K562 (cell line): ENCODE results near the gene ACTN2. TPM values are rescaled to one million over a fixed set of nuclear protein-coding genes. Genes with fewer than 3 reads are reported as not detected.

Source experiments
- ATAC-seq: fragments of 200-7000 bp; cut with Tn5 transposase; 3 replicates; pipeline ENCODE4 v1.9.1; 2020; ENCODE audit warnings: moderate library complexity
- BruUV-seq: library from RNA; stranded (reverse); fragments of 400-500 nt; replicated peaks from 2 replicates; lab custom pipeline; 2021; lab: Mats Ljungman, UMichigan
- CTCF ChIA-PET: fragments of 300-600 bp; formaldehyde crosslinking; extraction: SDS; loops from one replicate; lab custom pipeline; 2021; ENCODE audit warnings: low intra/inter-chr PET ratio; lab: Yijun Ruan, JAX
- POLR2A ChIA-PET: fragments of 300-600, 350-650 bp; sonication (Branson Sonifier 250); formaldehyde crosslinking; extraction: SDS; loops from one replicate; lab custom pipeline; 2021; ENCODE audit warnings: antibody characterized with exemption, inconsistent platforms; lab: Yijun Ruan, JAX
- DNase-seq, 4 experiments: peaks; one replicate each; pipeline versions ENCODE4 v3.0.0 to v3.0.0-alpha.2; 2011 to 2018; ENCODE audit warnings: low spot score in 3 of 4, mixed read lengths in 3 of 4; ENCODE audit errors: extremely low read depth in 1 of 4
- FAIRE-seq: peaks from 2 replicates; lab custom pipeline; 2011; peaks lifted over from hg19 to GRCh38; lab: Jason Lieb, UNC
- H2AFZ ChIP-seq: 2 replicates; pipeline ENCODE4 v1.6.0; 2011; ENCODE audit warnings: low read depth, low read length, control low read depth, inconsistent platforms
- H3K27ac ChIP-seq: fragments of 200-600 bp; 3 replicates; pipeline ENCODE4 v1.8.0; 2011; ENCODE audit warnings: low read depth, mild to moderate bottlenecking, control low read depth, inconsistent platforms, low read length, moderate library complexity, mixed read lengths; ENCODE audit errors: extremely low read depth
- H3K27me3 ChIP-seq, 2 experiments: fragments of 300-600 bp in 1 of 2; 2 replicates in 1 of 2; 3 replicates in 1 of 2; pipeline versions ENCODE4 v1.6.0 to v1.8.0; 2011; ENCODE audit warnings: inconsistent platforms in 2 of 2, low read length in 2 of 2, mild to moderate bottlenecking in 1 of 2, mixed read lengths in 1 of 2, moderate library complexity in 1 of 2; ENCODE audit not compliant: control insufficient read depth in 2 of 2, insufficient read depth in 2 of 2
- H3K36me3 ChIP-seq: fragments of 300-600 bp; 3 replicates; pipeline ENCODE4 v1.8.0; 2011; ENCODE audit warnings: mild to moderate bottlenecking, low read length, inconsistent platforms; ENCODE audit not compliant: control insufficient read depth, insufficient read depth
- H3K4me1 ChIP-seq, 2 experiments: fragments of 200-600 bp in 1 of 2; replicated peaks in 1 of 2; 2 replicates in 1 of 2; 3 replicates in 1 of 2; pipeline versions ENCODE4 v1.5.1 to v1.8.0; 2011; ENCODE audit warnings: inconsistent platforms in 2 of 2, low read length in 2 of 2, mild to moderate bottlenecking in 1 of 2, mixed read lengths in 1 of 2, moderate library complexity in 1 of 2; ENCODE audit not compliant: control insufficient read depth in 2 of 2, insufficient read depth in 2 of 2
- H3K4me2 ChIP-seq: 2 replicates; pipeline ENCODE4 v1.6.1; 2011; ENCODE audit warnings: low read length, control low read depth, inconsistent platforms, mixed read lengths; ENCODE audit not compliant: insufficient read depth
- H3K4me3 ChIP-seq: fragments of 200-600 bp; sonication (generic), shearing (Covaris generic); 2 replicates; pipeline ENCODE4 v1.5.1; 2016; ENCODE audit warnings: control low read depth, inconsistent platforms
- H3K79me2 ChIP-seq: fragments of 200-600 bp; 3 replicates; pipeline ENCODE4 v1.8.0; 2011; ENCODE audit warnings: low read length, inconsistent platforms; ENCODE audit not compliant: control insufficient read depth, insufficient read depth
- H3K9ac ChIP-seq, 2 experiments: 2 replicates each; pipeline versions ENCODE4 v1.6.0 to v1.6.1; 2011; ENCODE audit warnings: low read depth in 2 of 2, low read length in 2 of 2, control low read depth in 1 of 2, inconsistent platforms in 1 of 2, mild to moderate bottlenecking in 1 of 2, mixed read lengths in 1 of 2; ENCODE audit not compliant: insufficient read depth in 1 of 2
- H3K9me1 ChIP-seq: one replicate; pipeline ENCODE4 v1.6.0; 2011; ENCODE audit warnings: inconsistent platforms, mild to moderate bottlenecking, low read length, moderate library complexity; ENCODE audit not compliant: control insufficient read depth, insufficient read depth
- H3K9me3 ChIP-seq: replicated peaks from 2 replicates; pipeline ENCODE4 v1.5.1; 2011; ENCODE audit warnings: low read depth, low read length, inconsistent platforms; ENCODE audit not compliant: control insufficient read depth, insufficient read depth
- H4K20me1 ChIP-seq: replicated peaks from 2 replicates; pipeline ENCODE4 v1.6.1; 2011; ENCODE audit warnings: low read length, inconsistent platforms, mixed read lengths; ENCODE audit not compliant: control insufficient read depth, insufficient read depth
- COPS2 ChIP-seq: fragments of 450-650 bp; conservative IDR thresholded peaks from 2 replicates; pipeline ENCODE4 v1.6.1; 2016; ENCODE audit warnings: mild to moderate bottlenecking, moderate library complexity
- KAT7 ChIP-seq: sonication (generic); formaldehyde crosslinking; IDR thresholded peaks from 2 replicates; pipeline ENCODE4 v1.8.0; 2022; ENCODE audit warnings: missing genetic modification reagents, mild to moderate bottlenecking, borderline replicate concordance
- NEUROD1 ChIP-seq: fragments of 150-350 bp; IDR thresholded peaks from 2 replicates; pipeline ENCODE4 v1.6.1; 2014; ENCODE audit warnings: borderline replicate concordance, low read length, low read depth; ENCODE audit not compliant: partially characterized antibody
- POLR2G ChIP-seq: fragments of 200-400 bp; formaldehyde crosslinking; IDR thresholded peaks from 2 replicates; pipeline ENCODE4 v1.6.1; 2017; ENCODE audit warnings: low read depth, mild to moderate bottlenecking, antibody characterized with exemption, low read length, moderate library complexity
- RBM25 ChIP-seq: fragments of 200-400 bp; formaldehyde crosslinking; IDR thresholded peaks from 2 replicates; pipeline ENCODE4 v1.6.1; 2018; ENCODE audit warnings: low read length, low read depth, moderate library complexity; ENCODE audit not compliant: severe bottlenecking
- RUNX1 ChIP-seq: sonication (generic); IDR thresholded peaks from 2 replicates; pipeline ENCODE4 v1.6.1; 2016; ENCODE audit warnings: antibody characterized with exemption, low read depth
- ZBTB7A ChIP-seq: IDR thresholded peaks from 2 replicates; pipeline ENCODE4 v1.6.1; 2011; ENCODE audit warnings: low read depth, mild to moderate bottlenecking, low read length, moderate library complexity, borderline replicate concordance; ENCODE audit not compliant: control insufficient read depth
- ZFP1 ChIP-seq: fragments of 450-650 bp; formaldehyde crosslinking; IDR thresholded peaks from 2 replicates; pipeline ENCODE4 v1.4.0; 2020; ENCODE audit warnings: mild to moderate bottlenecking, mixed read lengths
- ZNF124 ChIP-seq: sonication (generic); formaldehyde crosslinking; IDR thresholded peaks from 2 replicates; pipeline ENCODE4 v1.8.1; 2022; ENCODE audit warnings: missing genetic modification reagents
- ZNF197 ChIP-seq: fragments of 200-800 bp; sonication (Bioruptor generic); IDR thresholded peaks from 2 replicates; pipeline ENCODE4 v1.6.1; 2016; ENCODE audit warnings: low read depth, missing genetic modification characterization, missing compliant biosample characterization
- WGBS: fragments of 100-300 bp; shearing (Covaris generic); methylation state at CpG from one replicate; pipeline ENCODE4 v1.1.6; 2016; ENCODE audit warnings: low coverage, mixed read lengths; ENCODE audit not compliant: insufficient coverage; ENCODE audit errors: missing lambda C conversion rate; 5-methylcytosine and 5-hydroxymethylcytosine counted together
- in situ Hi-C: fragments of 300-500 bp; cut with MboI; formaldehyde crosslinking; loops from 4 replicates; pipeline ENCODE4 v1.15.0; 2018; ENCODE audit warnings: inconsistent platforms, mixed read lengths
- intact Hi-C: fragments of 100-400 bp; cut with micrococcal nuclease; formaldehyde crosslinking; loops from 2 replicates; pipeline ENCODE4 v1.14.2; 2022
- polyA plus RNA-seq, 8 experiments: library from polyadenylated mRNA; depleted of rRNA in 4 of 8; stranded (reverse) in 5 of 8; unstranded in 3 of 8; fragments of >200 nt; fragmentation: Nextera tagmentation in 2 of 8; fragmentation: Illumina TruSeq in 1 of 8; extraction: Ambion mirVana in 2 of 8; extraction: Trizol in 1 of 8; gene quantifications; 2 replicates each; pipeline versions ENCODE4 v1.2.1 to v1.2.3, GENCODE V29; 2011 to 2014; ENCODE audit warnings: inconsistent platforms in 1 of 8, missing spikeins in 1 of 8
- total RNA-seq, 7 experiments: library from RNA; depleted of rRNA in 6 of 7; stranded (reverse); fragments of >200 nt in 6 of 7; fragmentation: Illumina TruSeq in 2 of 7; extraction: Trizol in 2 of 7; gene quantifications; 2 replicates each; pipeline versions ENCODE4 v1.2.1 to v1.2.3, GENCODE V29; 2011 to 2021; ENCODE audit warnings: low replicate concordance in 1 of 7
- TF ChIP-seq, protein P1 (sequence below): fragments of 450-650 bp; IDR thresholded peaks from 2 replicates; pipeline ENCODE4 v1.7.1; 2018; ENCODE audit warnings: mild to moderate bottlenecking, low read depth; ENCODE audit not compliant: partially characterized antibody
- TF ChIP-seq, protein P2 (sequence below), 2 experiments: fragments of 200-800 bp in 1 of 2; sonication (Bioruptor generic) in 1 of 2; sonication (generic) in 1 of 2; formaldehyde crosslinking in 1 of 2; IDR thresholded peaks in 1 of 2; conservative IDR thresholded peaks in 1 of 2; 2 replicates each; pipeline versions ENCODE4 v1.5.0 to v1.6.1; 2016 to 2020; ENCODE audit warnings: missing compliant biosample characterization in 1 of 2, missing genetic modification characterization in 1 of 2, missing genetic modification reagents in 1 of 2
- TF ChIP-seq, protein P3 (sequence below), 2 experiments: IDR thresholded peaks in 1 of 2; conservative IDR thresholded peaks in 1 of 2; 2 replicates each; pipeline ENCODE4 v1.6.1; 2016; ENCODE audit warnings: low read depth in 2 of 2, mild to moderate bottlenecking in 1 of 2, missing compliant biosample characterization in 1 of 2, missing genetic modification characterization in 1 of 2, moderate library complexity in 1 of 2

Gene ACTN2
- total and polyA plus RNA-seq, 9 of the 15 experiments (the other 6 are each of a cell fraction or from before 2014, with no cell fraction given) = 0.18 to 0.94 (median 0.42) TPM

DNA sequence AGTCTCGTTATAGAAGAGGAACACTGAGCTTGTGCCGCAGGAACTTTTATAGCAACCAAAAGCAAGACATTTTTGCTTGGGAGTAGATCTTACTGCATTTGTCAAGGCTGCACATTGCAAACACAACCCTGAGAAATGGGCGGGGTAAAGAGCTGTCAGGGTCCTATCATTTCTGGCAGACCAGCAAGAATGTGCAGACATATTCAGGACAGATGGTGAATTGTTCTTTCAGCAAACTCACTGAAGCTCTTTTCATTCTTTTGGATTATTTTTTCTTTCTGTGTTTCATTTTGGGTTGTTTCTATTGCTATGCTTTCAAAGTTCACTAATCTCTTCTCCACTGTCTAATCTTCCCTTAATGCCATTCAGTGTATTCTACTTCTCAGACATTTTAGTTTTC is 5.1 kb upstream of the ACTN2 start:
- ChIA-PET POLR2A (interaction anchor here (0.7 to 1.2 kb wide), 3 partner anchors 42 to 45 kb away, joined by 3 read pairs; no protein-coding TSS in a partner anchor), CTCF (no interaction called here)
- no peaks in the 10 kb centered on the region for H3K9me1 ChIP-seq
- peaks cover 5 to 6% of the 10 kb centered on the region in 2 experiments; a peak in 2 of 5 replicates for H3K27me3 ChIP-seq
- no peak overlapping the region for H3K9ac ChIP-seq
- H3K79me2 ChIP-seq = no peaks in the 10 kb centered on the region
- intact Hi-C loops = no loop called here
- no peak overlapping the region for H3K27ac ChIP-seq
- no peak overlapping the region for H3K4me2 ChIP-seq
- no peaks in the 10 kb centered on the region for H3K36me3 ChIP-seq
- peaks cover 4 to 5% of the 10 kb centered on the region in 2 experiments; a peak in 3 of 5 replicates for H3K4me1 ChIP-seq
- no peak for FAIRE-seq
- in situ Hi-C loops = no loop called here
- H4K20me1 ChIP-seq = no peaks in the 10 kb centered on the region
- BruUV-seq = no TSS peak
- ATAC-seq = no peak
- H3K9me3 ChIP-seq = no peaks in the 10 kb centered on the region
- 0% methylated on average over 3 of the region's 3 CpGs for WGBS
- DNase-seq = no peak
- H2AFZ ChIP-seq = no peak overlapping the region
- no peak overlapping the region for H3K4me3 ChIP-seq
- TF ChIP-seq COPS2 (no peak), ZNF124 (CRISPR knock-in tag) (no peak), ZNF197 (CRISPR knock-in tag) (no peak), ZBTB7A (no peak), ZFP1 (no peak), POLR2G (no peak), NEUROD1 (no peak), KAT7 (CRISPR knock-in tag) (no peak), RUNX1 (no peak), RBM25 (no peak)
- TF ChIP-seq, protein P1, sequence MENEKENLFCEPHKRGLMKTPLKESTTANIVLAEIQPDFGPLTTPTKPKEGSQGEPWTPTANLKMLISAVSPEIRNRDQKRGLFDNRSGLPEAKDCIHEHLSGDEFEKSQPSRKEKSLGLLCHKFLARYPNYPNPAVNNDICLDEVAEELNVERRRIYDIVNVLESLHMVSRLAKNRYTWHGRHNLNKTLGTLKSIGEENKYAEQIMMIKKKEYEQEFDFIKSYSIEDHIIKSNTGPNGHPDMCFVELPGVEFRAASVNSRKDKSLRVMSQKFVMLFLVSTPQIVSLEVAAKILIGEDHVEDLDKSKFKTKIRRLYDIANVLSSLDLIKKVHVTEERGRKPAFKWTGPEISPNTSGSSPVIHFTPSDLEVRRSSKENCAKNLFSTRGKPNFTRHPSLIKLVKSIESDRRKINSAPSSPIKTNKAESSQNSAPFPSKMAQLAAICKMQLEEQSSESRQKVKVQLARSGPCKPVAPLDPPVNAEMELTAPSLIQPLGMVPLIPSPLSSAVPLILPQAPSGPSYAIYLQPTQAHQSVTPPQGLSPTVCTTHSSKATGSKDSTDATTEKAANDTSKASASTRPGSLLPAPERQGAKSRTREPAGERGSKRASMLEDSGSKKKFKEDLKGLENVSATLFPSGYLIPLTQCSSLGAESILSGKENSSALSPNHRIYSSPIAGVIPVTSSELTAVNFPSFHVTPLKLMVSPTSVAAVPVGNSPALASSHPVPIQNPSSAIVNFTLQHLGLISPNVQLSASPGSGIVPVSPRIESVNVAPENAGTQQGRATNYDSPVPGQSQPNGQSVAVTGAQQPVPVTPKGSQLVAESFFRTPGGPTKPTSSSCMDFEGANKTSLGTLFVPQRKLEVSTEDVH = no peak
- TF ChIP-seq, protein P2, sequence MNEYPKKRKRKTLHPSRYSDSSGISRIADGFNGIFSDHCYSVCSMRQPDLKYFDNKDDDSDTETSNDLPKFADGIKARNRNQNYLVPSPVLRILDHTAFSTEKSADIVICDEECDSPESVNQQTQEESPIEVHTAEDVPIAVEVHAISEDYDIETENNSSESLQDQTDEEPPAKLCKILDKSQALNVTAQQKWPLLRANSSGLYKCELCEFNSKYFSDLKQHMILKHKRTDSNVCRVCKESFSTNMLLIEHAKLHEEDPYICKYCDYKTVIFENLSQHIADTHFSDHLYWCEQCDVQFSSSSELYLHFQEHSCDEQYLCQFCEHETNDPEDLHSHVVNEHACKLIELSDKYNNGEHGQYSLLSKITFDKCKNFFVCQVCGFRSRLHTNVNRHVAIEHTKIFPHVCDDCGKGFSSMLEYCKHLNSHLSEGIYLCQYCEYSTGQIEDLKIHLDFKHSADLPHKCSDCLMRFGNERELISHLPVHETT (CRISPR knock-in tag; conservative IDR thresholded peaks at IDR 0.05 in 1 of 2, IDR thresholded peaks at IDR 0.05 in 1 of 2) = no peak
- TF ChIP-seq, protein P3, sequence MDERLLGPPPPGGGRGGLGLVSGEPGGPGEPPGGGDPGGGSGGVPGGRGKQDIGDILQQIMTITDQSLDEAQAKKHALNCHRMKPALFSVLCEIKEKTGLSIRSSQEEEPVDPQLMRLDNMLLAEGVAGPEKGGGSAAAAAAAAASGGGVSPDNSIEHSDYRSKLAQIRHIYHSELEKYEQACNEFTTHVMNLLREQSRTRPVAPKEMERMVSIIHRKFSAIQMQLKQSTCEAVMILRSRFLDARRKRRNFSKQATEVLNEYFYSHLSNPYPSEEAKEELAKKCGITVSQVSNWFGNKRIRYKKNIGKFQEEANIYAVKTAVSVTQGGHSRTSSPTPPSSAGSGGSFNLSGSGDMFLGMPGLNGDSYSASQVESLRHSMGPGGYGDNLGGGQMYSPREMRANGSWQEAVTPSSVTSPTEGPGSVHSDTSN (CRISPR knock-in tag; IDR thresholded peaks at IDR 0.05; ENCODE audit: low read depth) = no peak
- TF ChIP-seq, protein P3 (tag; conservative IDR thresholded peaks at IDR 0.05; ENCODE audit: low read depth) = no peak
